HG03442 (cell line): ENCODE data around the gene CXorf65.

ENCODE experiments used
- ATAC-seq: cut with Tn5 transposase; IDR thresholded peaks from one replicate; pipeline ENCODE4 v1.9.1; 2021; ENCODE audit warnings: mild to moderate bottlenecking, moderate library complexity; ENCODE audit not compliant: unreplicated experiment

The CXorf65 gene

DNA sequence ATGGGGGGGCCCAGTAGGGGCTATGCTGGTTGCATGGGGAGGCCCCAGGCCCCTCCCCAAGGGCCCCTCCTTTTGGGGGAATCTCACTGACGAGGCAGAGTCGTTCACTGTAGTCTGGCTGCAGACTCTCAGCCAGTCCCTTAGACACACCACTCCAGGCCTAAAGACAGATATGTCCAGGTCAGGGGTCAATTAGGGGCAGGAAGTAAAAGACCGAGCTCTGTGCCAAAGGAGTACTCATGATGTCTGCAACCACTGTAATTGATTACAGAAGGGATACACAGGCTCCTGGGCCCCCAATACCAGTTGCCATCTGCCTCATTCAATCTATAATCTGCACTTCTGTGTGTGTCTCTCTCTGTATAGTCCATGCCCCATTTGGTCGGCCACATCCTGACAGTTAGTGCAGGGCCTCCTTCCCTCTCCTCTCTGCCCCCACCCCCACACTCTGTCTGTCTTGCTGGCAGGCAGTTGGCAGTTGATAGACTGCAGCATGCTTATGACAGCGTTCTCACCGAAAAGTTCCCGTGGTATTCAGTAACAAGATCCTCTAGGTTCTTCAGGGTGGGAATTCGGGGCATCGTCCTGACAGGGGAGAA lies 1.3 kb upstream of the CXorf65 start:
- ATAC-seq = no peak

DNA sequence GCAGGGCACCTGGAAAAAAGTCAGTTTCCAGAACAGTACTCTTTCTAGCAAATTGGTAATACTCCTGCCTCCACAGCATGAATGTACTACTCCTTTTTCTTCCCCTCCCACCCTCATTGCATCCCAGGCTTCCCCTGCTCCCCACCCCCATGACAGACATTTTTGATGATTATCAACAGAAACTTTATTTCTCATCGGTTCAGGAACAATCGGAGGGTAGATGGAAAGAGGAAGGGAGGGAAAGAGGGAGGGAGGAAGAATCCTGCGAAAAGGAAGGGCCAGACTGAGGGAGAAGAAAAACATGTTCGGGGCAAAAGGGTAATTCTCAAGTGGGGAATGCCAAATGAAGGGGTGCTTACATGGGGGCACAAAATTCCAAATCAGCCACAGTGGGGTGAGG lies 705 bp upstream of the CXorf65 start:
- ATAC-seq = no peak

DNA sequence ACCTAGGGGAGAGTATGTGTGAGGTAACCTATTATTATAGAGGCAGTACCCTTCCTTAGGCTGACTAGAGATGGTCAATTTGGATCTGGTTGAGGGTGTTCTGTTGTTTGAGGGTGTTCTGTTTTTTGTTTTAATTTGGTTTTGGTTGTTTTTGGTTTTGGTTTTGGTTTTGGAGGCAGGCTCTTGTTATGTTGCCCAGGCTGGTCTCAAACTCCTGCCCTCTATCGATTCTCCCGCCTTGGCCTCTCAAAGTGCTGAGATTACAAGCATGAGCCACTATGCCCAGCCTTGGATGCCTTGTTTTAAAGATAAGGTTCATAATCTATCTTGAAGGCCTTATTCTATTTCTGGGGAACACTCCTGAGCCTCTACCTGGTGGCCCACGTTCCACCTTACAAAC lies 912 bp downstream of the CXorf65 start:
- ATAC-seq = no peak

DNA sequence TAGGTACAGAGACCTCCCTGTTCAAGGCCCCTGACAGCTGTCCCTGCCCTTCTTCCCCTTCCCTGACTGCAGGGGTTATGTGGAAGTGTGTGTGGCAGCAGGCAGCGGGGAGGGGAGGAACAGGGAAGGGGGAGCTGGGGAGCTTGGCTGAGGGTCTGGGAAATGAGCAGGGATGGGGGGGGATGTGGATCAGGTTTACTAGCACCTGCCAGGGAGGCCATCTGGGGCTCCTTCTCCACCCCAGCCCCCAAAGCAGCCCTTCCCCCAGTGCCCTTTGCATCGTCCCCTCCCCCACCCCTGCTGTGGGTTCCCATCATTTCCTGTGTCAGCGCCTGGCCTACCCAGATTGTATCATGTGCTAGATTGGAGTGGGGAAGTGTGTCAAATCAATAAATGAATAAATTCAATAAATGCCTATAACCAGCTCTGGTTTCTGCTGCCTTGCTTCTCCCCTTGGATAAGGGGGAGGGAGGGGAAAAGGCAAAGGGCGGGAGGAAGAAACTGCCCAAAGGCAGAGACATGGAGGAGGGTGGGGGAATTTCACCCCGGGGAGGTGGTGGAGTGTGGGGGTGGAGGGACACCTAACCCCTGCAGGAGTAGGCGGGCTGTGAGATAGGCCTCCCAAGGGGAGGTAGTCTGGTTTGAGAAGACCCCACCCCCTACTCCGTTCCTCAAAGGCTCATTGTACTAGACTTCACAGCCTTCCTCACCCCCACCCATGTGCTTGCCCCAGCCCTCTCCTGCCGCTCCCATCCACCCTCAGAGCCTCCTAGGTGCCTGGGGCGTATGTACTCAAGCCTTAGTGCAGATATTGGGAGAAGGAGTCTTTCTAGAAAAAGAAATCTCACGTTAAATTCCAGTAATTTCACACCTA lies 3.2 kb downstream of the CXorf65 start:
- peak; percentile 38 for ATAC-seq

DNA sequence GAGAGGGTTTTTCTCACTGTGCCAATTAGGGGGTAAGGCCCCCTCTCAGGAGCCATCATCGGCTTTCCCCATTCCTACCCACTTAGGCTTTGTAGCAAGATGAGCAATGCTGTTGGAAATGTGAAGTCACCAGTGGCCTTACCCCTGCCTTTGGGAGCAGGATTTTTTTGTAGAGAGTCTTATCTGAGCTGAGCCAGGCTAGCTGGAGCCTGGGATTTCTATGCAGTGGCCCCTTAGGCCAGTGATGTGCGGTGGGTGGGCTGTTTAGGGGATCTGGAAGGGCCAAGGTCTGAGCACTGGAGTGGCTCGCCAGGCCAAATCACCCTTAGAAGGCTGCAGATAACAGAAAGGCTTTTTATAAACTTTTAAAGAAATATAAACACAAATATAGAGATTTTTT lies 4.2 kb downstream of the CXorf65 start:
- no peak for ATAC-seq

DNA sequence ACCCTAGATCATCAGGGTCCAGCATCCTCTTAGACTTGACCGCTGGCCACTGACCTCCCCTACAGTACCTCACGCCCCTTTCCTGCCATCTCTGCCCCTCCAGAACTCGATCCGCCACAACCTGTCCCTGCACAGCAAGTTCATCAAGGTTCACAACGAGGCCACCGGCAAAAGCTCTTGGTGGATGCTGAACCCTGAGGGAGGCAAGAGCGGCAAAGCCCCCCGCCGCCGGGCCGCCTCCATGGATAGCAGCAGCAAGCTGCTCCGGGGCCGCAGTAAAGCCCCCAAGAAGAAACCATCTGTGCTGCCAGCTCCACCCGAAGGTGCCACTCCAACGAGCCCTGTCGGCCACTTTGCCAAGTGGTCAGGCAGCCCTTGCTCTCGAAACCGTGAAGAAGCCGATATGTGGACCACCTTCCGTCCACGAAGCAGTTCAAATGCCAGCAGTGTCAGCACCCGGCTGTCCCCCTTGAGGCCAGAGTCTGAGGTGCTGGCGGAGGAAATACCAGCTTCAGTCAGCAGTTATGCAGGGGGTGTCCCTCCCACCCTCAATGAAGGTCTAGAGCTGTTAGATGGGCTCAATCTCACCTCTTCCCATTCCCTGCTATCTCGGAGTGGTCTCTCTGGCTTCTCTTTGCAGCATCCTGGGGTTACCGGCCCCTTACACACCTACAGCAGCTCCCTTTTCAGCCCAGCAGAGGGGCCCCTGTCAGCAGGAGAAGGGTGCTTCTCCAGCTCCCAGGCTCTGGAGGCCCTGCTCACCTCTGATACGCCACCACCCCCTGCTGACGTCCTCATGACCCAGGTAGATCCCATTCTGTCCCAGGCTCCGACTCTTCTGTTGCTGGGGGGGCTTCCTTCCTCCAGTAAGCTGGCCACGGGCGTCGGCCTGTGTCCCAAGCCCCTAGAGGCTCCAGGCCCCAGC lies 5.7 kb downstream of the CXorf65 start:
- no peak for ATAC-seq

DNA sequence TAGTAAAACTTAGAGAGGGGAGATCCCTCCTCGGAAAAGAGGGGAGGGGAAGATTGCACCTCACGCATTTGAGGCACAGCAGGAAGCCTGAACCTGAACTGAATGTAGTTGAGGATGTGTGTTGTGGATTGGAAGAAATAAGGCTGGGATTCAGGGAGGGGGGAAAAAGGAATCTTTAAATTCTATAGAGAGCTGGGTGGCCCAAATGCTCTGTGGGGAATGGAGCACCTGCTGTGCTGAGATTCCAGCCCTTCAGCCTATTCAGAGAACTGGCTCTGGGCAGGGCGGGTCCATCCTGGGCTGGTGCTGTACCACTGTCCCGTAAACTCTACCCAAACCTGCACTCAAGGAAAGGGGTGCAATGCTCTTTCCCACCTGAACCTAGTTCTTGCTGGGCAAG lies 6.8 kb downstream of the CXorf65 start:
- ATAC-seq = no peak

DNA sequence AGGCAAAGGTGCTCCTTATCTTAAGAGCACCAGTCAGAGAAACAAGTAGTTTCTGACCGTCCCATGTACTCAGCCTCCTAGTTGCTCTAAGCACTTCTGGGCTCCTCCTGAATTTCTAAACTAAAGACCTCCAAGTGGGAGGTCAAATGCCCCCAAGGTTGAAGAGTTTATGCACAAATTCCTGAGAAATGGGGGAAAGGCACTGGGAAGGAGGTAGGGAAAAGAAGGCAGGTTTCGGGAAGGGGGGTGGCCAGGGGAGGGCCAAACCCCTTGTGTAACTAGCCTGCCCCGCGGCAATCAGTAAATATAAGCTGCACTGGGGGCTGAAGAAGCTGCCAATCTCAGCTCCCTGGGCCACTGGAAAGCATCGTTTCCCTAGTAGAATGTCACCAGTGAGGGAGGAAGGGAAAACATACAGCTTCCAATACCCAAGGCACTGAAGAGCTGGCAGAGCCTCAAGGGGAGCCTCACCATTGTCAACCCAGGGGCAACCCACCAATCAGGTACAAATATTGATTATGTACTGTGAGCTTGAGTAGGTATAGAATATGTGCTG lies 7.5 kb downstream of the CXorf65 start:
- no peak for ATAC-seq

DNA sequence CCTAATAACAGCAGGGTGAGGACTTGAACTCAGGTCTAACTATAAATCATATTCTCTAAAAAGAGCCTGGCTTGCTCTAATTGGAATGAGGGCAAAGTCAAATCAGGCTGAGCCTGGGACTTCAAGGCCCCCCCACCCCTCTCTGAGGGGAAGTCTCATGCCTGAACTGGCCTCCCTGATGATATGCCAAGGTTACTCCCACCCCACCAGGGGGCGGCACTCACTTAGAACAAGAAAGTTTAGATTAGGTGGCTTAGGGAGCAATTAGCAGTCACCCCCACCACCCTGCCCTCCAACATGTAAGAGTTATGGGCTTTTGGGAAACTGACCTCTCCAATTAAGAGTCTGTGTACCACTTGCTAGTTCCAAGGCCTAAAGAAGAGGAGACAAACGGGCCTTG lies 8.2 kb downstream of the CXorf65 start:
- no peak for ATAC-seq

DNA sequence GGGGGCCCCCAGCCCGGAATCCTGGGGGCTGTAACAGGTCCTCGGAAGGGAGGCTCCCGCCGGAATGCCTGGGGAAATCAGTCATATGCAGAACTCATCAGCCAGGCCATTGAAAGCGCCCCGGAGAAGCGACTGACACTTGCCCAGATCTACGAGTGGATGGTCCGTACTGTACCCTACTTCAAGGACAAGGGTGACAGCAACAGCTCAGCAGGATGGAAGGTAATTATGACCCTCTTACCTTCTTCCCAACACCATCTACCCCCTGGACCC lies 9.8 kb downstream of the CXorf65 start:
- no peak for ATAC-seq

DNA sequence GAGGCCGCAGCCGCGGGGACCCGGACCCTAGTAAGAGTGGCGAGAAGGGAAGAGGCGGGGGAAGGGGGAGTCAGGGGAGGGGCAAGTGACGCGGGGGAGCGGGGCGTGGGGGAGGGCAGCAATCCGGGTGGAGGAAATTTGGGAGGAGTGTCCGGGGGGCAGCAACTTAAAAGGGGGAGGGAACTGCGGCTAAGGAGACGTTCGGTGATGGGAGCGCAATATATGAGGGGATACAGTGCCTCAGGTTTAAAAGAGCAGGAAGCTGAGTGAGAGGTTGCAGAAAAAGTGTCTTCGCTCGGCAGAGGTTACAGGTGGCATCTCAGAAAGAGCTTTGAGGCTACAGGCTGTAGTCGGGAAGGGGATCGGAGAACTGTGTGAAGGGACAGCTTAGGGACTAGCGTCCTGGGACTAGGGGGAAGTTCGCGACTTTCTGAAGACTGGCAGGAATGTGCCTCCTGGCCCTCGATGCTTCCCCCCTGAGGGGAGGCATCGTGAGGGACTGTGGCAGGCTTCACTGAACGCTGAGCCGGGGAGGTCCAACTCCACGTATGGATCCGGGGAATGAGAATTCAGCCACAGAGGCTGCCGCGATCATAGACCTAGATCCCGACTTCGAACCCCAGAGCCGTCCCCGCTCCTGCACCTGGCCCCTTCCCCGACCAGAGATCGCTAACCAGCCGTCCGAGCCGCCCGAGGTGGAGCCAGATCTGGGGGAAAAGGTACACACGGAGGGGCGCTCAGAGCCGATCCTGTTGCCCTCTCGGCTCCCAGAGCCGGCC lies 10.4 kb downstream of the CXorf65 start:
- no peak for ATAC-seq

DNA sequence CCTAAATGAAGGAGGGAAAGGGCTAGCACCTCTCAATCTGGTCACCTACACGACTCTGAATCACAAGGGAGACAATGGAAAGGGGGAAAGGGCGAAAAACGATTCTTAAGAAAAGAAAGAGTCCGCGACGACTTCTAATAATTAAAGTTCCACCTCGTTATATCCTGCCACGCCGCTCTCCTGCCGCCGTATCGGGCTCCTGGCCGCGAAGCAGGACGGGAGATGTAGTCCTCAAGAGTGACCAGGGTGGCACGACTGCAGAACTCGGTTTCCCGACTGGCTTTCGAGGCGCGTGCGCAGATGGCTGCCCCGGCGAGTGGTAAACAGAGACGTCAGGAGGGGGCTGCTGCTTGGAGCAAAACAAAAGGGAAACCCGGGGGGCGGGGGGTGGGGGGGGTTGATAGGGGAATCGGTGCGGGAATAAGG lies 11.0 kb downstream of the CXorf65 start, which contains the start of gene FOXO4:
TSS of gene FOXO4 (plus strand) at position 297 of the 426 bp plus-strand sequence. CDS start 678 bp downstream, outside the sequence.
- ATAC-seq = peak; percentile 91

DNA sequence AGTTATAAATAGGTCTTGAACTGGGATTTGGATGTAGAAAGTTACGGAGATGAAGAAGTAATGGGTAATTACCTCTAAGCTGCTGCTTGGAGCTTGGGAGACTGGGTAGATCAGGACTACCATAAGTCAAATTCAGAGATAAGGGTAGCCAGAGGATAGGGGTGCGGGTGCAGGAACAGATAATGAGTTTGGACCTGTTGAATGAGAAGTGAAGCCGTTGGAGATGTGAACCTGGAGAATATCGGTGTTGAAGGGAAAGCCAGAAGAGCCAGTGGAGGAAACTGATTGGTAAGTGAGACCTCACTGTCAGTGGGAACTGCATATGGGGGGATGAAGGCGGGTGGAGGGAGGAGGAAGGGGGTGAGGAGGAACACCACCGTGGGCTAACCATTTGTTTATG lies 11.5 kb downstream of the CXorf65 start:
- ATAC-seq = no peak

DNA sequence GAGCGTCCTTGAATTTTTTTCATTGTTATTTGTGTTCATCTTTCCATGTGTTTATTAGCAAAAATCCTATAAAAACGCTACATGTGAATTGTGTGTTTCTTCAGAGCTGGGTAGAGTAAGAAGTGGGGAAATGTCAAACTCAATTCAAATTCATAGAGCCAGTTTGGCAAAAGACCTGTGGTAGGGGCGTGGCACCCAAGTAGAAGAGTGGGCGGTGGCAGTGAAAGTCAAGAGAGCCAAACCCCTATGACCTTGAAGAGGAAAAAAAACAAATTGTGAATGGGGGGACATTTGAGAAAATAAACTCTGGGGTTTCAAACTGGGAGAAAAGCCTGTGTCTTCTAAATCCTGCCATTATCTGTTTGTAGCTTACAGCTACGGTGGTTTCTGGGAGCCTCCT lies 15.3 kb downstream of the CXorf65 start:
- ATAC-seq = no peak

DNA sequence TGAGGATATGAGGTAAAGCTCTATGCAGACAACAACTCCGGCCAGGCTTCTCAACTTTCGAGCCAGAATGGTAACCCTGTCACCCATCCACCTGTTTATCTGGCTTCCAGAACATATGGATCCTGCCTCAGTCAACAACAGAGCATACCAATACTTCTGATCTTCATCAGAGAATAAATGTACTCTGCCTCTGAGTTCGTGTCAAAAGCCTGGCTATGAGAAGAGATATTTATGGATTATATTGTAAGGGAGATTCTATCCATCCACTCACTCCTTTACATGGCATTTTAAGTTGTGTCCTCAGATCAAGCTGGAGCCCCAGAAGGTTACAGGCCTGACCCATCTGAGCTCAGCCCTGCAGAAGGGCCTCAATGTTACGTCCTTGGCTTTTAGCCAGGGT lies 20.6 kb downstream of the CXorf65 start:
- ATAC-seq = no peak

DNA sequence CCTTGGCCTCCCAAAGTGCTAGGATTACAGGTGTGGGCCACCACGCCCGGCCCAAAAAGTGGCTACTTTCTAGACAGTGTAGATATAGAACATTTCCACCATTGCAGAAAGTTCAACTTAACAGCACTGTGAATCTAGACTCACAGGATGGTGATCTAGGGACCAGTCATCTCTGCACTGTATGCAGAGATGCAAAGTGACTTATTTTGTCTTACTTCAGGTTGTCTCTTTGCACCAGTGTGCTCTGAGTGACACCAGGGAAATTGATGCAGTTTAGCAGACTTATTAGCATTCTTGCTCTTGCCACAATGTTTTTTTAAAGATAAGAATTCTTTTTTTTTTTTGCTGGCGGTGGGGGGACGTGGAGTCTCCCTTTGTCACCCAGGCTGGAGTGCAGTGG lies 23.7 kb downstream of the CXorf65 start:
- ATAC-seq = no peak

DNA sequence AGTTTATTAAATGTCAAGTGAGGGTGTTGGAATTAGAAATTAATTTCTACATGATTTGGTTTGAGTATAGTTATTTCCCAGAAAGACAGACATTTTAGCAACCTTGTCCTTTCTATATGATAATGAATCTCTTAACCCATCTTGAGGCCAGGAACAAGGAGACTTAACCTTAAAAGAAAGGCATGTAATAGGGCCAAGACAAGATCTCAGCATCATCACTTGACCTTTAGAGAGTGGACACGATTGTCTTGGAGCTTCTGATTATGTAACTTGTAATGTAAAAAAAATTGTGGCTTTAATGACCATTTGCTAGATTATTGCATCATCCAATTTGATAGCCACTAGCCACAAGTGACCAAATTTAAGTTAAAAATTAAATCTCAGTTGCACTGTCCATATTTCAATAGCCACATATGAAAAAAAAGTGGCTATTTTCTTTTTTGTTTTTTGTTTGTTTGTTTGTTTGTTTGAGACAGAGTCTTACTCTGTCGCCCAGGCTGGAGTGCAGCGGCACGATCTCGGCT lies 24.4 kb downstream of the CXorf65 start:
- no peak for ATAC-seq

DNA sequence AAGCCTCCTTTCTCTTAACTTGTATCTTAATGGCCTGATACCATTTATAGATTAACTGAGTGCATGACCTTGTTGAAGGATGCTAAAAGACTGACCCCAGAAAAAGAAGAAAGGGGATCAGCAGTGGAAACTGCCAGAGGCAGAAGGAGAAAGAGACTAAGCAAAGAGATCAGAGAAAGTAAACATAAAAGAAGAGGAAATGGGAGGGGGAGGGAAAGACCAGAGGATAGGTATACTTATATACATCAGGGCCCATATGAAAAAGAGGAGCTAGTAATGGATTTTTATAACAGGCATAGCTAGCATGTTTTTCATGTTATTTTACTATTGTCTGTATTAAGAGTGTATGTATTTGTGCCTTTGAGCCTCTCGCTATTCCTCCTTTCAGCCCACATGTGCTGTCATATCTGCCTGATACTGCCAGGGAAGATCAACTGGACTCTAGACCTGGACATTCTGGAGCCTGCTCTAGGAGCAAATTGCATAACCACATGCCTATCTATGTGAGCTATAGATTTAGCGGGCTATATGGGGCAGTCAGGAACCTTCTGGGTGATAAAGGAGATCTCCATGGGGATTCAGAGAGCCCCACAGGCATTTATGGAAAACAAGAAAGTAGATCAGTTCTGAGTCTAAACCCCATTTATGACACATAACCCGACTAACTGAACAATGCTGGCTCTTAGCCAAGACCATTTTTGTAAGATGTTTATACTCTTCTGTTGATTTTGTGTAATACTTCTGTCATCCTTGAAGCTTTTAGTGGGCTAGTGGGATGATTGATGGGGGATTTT lies 25.0 kb downstream of the CXorf65 start:
- no peak for ATAC-seq

DNA sequence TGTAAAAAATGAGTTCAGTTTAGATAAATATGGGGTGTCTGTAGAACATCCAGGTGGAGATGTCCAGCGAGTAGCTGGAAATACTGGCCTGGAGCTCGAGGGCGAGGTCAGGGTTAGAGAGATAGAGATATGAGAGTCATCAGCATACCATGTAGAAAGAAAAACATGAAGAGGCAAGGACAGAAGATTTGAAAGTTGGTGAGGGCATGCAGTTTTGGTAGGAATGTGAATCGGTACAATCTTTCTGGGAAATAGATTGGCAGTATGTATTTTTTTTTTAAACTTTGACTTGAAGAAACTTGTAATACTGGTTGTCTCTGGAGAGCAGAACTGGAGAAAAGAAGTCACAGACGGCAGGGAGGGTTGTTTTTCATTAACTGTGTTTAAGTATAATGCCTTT lies 36.0 kb downstream of the CXorf65 start:
- ATAC-seq = no peak
